ENCODE measurements around the gene DENND2A. TPM values are rescaled to one million over a fixed set of nuclear protein-coding genes. Genes with fewer than 3 reads are reported as not detected.

DENND2A gene
- total RNA-seq, 1 experiment from 2014 or later, result 7.3 TPM

- no peak overlapping the region for H3T11ph ChIP-seq (ENCODE audit: low read length)
- peaks cover 20 to 29% of the 10 kb centered on the region in 2 experiments for H3K4me1 Mint-ChIP-seq
- no peak for TF ChIP-seq CTCF (conservative IDR thresholded peaks at IDR 0.05)
These were observed 99.5 kb downstream of the DENND2A start for GRCh38 chr7:140541176-140541512.

More at GRCh38 chr7:140541176-140541512, 99.5 kb downstream of the DENND2A start:
- no peak overlapping the region for H2BK15ac ChIP-seq (ENCODE audit: low read depth, low read length)
- no peaks in the 10 kb centered on the region for H3K79me2 ChIP-seq (ENCODE audit: insufficient read depth, low read length)
- no peak overlapping the region for H3K14ac ChIP-seq (ENCODE audit: insufficient read depth, low read length)
- peak overlapping the region; percentile 68 for H3K18ac ChIP-seq (ENCODE audit: insufficient read length, low read depth, low read length)
- no peak overlapping the region for H3K56ac ChIP-seq (ENCODE audit: insufficient read length, low read depth, low read length)
- no peak overlapping the region for H4K91ac ChIP-seq (ENCODE audit: insufficient read length, low read depth, low read length)
- no peak overlapping the region for H4K8ac ChIP-seq (replicated peaks; ENCODE audit: insufficient read length, low read depth, low read length)
- H3K4me2 ChIP-seq (ENCODE audit: insufficient read depth, insufficient read length, low read length), result no peak overlapping the region
- H3K9me3 ChIP-seq (ENCODE audit: control insufficient read depth, low read depth, low read length), result no peaks in the 10 kb centered on the region
- H2BK20ac ChIP-seq (ENCODE audit: low read depth, low read length, poor library complexity, severe bottlenecking), result no peak overlapping the region
- H3K4me3 Mint-ChIP-seq, result peak overlapping the region; percentile 59 to 70; a peak in 4 of 5 replicates
- no peak overlapping the region for H4K5ac ChIP-seq (ENCODE audit: insufficient read length, low read depth, low read length)
- no peak overlapping the region for H3K23ac ChIP-seq (ENCODE audit: insufficient read length, low read depth, low read length)
- H3K36me3 Mint-ChIP-seq (ENCODE audit: insufficient read depth in 1 of 3, low read depth in 3 of 3), result no peaks in the 10 kb centered on the region; a peak in 1 of 7 replicates
- peaks cover 7% of the 10 kb centered on the region; the same call in 1 of the 2 replicates for H3K4me1 ChIP-seq (ENCODE audit: insufficient read depth, low read length)
- no peak overlapping the region for H2BK120ac ChIP-seq (ENCODE audit: low read depth, low read length, poor library complexity, severe bottlenecking)
- no peak overlapping the region for H2BK12ac ChIP-seq (ENCODE audit: insufficient read length, low read depth, low read length)
- H3K4ac ChIP-seq (ENCODE audit: low read depth, low read length), result no peak overlapping the region; the same call in 1 of the 2 replicates
- no peaks in the 10 kb centered on the region for H4K20me1 ChIP-seq (ENCODE audit: control insufficient read depth, insufficient read depth, insufficient read length)
- H3K79me1 ChIP-seq (ENCODE audit: insufficient read depth, low read depth, low read length, poor library complexity, severe bottlenecking), result no peaks in the 10 kb centered on the region
- no peaks in the 10 kb centered on the region for H3K23me2 ChIP-seq (ENCODE audit: insufficient read length, low read depth, low read length, poor library complexity, severe bottlenecking)
- H2AK5ac ChIP-seq (ENCODE audit: insufficient read length, low read length), result no peak overlapping the region
- no peak for DNase-seq
- no peak overlapping the region for H3K9ac ChIP-seq (ENCODE audit: extremely low read depth, insufficient read length, low read length)
- no peak overlapping the region for H2BK5ac ChIP-seq (ENCODE audit: insufficient read length, low read length)
- H3K27me3 ChIP-seq (ENCODE audit: insufficient read depth, low read length), result no peaks in the 10 kb centered on the region
- H3K27ac Mint-ChIP-seq, result peak overlapping the region; percentile 95 to 99 (median 98)
- no CpG with 5 or more reads among the region's 4 CpGs for WGBS (ENCODE audit: extremely low coverage, insufficient read length, low lambda C conversion rate)
- no peak overlapping the region for H2AFZ ChIP-seq (ENCODE audit: low read length)
- H3K27ac ChIP-seq (ENCODE audit: insufficient read length, low read depth, low read length), result no peak overlapping the region
- H3K27me3 Mint-ChIP-seq (ENCODE audit: low read depth), result peaks cover 2% of the 10 kb centered on the region; the same call in 1 of the 2 replicates
- no peaks in the 10 kb centered on the region for H3K9me3 Mint-ChIP-seq
